ENCODE results near the gene RANBP3. TPM values are rescaled to one million over a fixed set of nuclear protein-coding genes. Genes with fewer than 3 reads are reported as not detected.

The RANBP3 gene
- total RNA-seq, 3 donors from 2014 or later: 54.4 to 66.2 (median 64.9) TPM

GRCh38 chr19:5927441-5927821, 50.5 kb downstream of the RANBP3 start:
- Histone ChIP-seq H3K4me3 (no peak overlapping the region), H3K4me1 (no peaks in the 10 kb centered on the region), H3K36me3 (peaks cover 18% of the 10 kb centered on the region), H3K27me3 (no peaks in the 10 kb centered on the region), H3K9me3 (no peaks in the 10 kb centered on the region), H3K27ac (peak overlapping the region; percentile 73 to 90)
- no peak for DNase-seq (ENCODE audit: low spot score in 2 of 2)
- intact Hi-C loops (cut with DNase I; ENCODE audit: low total_unique reads): loop anchor here (5.0 kb wide), 1 partner anchor 940 kb away; no protein-coding TSS in a partner anchor
- TF ChIP-seq POLR2AphosphoS5 (IDR thresholded peaks at IDR 0.05): no peak
- no peak for TF ChIP-seq POLR2A (IDR thresholded peaks at IDR 0.05)
- TF ChIP-seq CTCF (IDR thresholded peaks at IDR 0.05): no peak

- TF ChIP-seq CTCF (IDR thresholded peaks at IDR 0.05): no peak
- no peak for TF ChIP-seq POLR2A (IDR thresholded peaks at IDR 0.05)
- peak in 2 of 3 donors; percentile 62 to 89 for TF ChIP-seq POLR2AphosphoS5 (IDR thresholded peaks at IDR 0.05)
Observed at GRCh38 chr19:5926641-5927440, 51.1 kb downstream of the RANBP3 start.

GRCh38 chr19:5925830-5926427, 52.0 kb downstream of the RANBP3 start:
- no peak for TF ChIP-seq CTCF (IDR thresholded peaks at IDR 0.05)
- TF ChIP-seq POLR2A (IDR thresholded peaks at IDR 0.05): no peak
- no peak for TF ChIP-seq POLR2AphosphoS5 (IDR thresholded peaks at IDR 0.05)
- peak in 1 of 2 donors; percentile 45 for DNase-seq (ENCODE audit: low spot score in 2 of 2)
- Histone ChIP-seq H3K36me3 (peaks cover 18% of the 10 kb centered on the region), H3K4me1 (no peaks in the 10 kb centered on the region), H3K27ac (peak overlapping the region; percentile 33 to 46), H3K4me3 (no peak overlapping the region), H3K27me3 (no peaks in the 10 kb centered on the region), H3K9me3 (no peaks in the 10 kb centered on the region)
- intact Hi-C loops (cut with DNase I; ENCODE audit: low total_unique reads): loop anchor here (5.0 kb wide), 1 partner anchor 941 kb away; no protein-coding TSS in a partner anchor

More at GRCh38 chr19:5926641-5927440, 51.1 kb downstream of the RANBP3 start:
- Histone ChIP-seq H3K27me3 (no peaks in the 10 kb centered on the region), H3K4me3 (no peak overlapping the region), H3K4me1 (no peaks in the 10 kb centered on the region), H3K9me3 (no peaks in the 10 kb centered on the region), H3K27ac (peak overlapping the region; percentile 73 to 90), H3K36me3 (peaks cover 18% of the 10 kb centered on the region)
- peak; percentile 52 to 57 for DNase-seq (ENCODE audit: low spot score in 2 of 2)
- intact Hi-C loops (cut with DNase I; ENCODE audit: low total_unique reads): loop anchor here (5.0 kb wide), 1 partner anchor 940 kb away; no protein-coding TSS in a partner anchor

GRCh38 chr19:5923356-5923755, 54.6 kb downstream of the RANBP3 start:
- H3K4me3 ChIP-seq: no peak overlapping the region
- no peaks in the 10 kb centered on the region for H3K27me3 ChIP-seq
- DNase-seq (ENCODE audit: low spot score in 2 of 2): peak in 1 of 2 donors; percentile 45
- no peaks in the 10 kb centered on the region for H3K9me3 ChIP-seq
- H3K36me3 ChIP-seq: peaks cover 7% of the 10 kb centered on the region
- no peaks in the 10 kb centered on the region for H3K4me1 ChIP-seq
- TF ChIP-seq CTCF (IDR thresholded peaks at IDR 0.05) (no peak), POLR2A (IDR thresholded peaks at IDR 0.05) (no peak), POLR2AphosphoS5 (IDR thresholded peaks at IDR 0.05) (no peak)
- intact Hi-C loops (cut with DNase I; ENCODE audit: low total_unique reads): no loop called here
- H3K27ac ChIP-seq: no peak overlapping the region

- intact Hi-C loops (cut with DNase I; ENCODE audit: low total_unique reads): no loop called here
- H3K27me3 ChIP-seq: no peaks in the 10 kb centered on the region
- no peaks in the 10 kb centered on the region for H3K9me3 ChIP-seq
- no peak overlapping the region for H3K27ac ChIP-seq
- H3K4me3 ChIP-seq: no peak overlapping the region
- TF ChIP-seq POLR2AphosphoS5 (IDR thresholded peaks at IDR 0.05): no peak
- no peak for TF ChIP-seq CTCF (IDR thresholded peaks at IDR 0.05)
- no peak for TF ChIP-seq POLR2A (IDR thresholded peaks at IDR 0.05)
- no peaks in the 10 kb centered on the region for H3K4me1 ChIP-seq
- peak in 1 of 2 donors; percentile 39 for DNase-seq (ENCODE audit: low spot score in 2 of 2)
- peaks cover 7% of the 10 kb centered on the region for H3K36me3 ChIP-seq
Observed at GRCh38 chr19:5922161-5922545, 55.8 kb downstream of the RANBP3 start.
